HG02571 (cell line): ENCODE data around the gene AGMO.

Experiments used
- ATAC-seq: cut with Tn5 transposase; IDR thresholded peaks from one replicate; pipeline ENCODE4 v1.9.1; 2021; ENCODE audit warnings: mild to moderate bottlenecking, moderate library complexity; ENCODE audit not compliant: unreplicated experiment

The AGMO gene

GRCh38 chr7:15245831-15246230, 316.0 kb downstream of the AGMO start:
- no peak for ATAC-seq

GRCh38 chr7:15239801-15240200, 322.0 kb downstream of the AGMO start:
- ATAC-seq: no peak

DNA sequence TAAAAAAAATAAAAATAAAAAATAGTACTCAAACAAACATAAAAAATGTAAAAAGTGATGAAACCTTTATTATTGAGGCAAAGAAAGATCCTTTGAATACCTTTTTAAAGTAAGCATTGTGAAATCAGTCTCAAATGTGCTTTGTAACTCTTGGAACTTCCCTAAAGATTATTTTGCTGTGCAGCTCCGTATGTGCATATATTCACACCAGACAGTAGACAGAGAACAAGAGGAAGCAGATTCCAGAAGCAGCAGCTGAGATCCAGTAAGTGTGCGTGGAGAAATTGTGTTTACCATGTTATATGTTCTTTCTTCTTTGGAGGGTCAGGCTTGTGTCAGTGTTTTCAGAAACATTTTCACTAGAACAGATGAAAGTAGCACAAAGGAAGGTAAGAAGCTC, 324.9 kb downstream of the AGMO start:
- no peak for ATAC-seq

GRCh38 chr7:15234431-15234830, 327.4 kb downstream of the AGMO start:
- ATAC-seq: no peak

GRCh38 chr7:15228831-15229230, 333.0 kb downstream of the AGMO start:
- ATAC-seq: no peak

DNA sequence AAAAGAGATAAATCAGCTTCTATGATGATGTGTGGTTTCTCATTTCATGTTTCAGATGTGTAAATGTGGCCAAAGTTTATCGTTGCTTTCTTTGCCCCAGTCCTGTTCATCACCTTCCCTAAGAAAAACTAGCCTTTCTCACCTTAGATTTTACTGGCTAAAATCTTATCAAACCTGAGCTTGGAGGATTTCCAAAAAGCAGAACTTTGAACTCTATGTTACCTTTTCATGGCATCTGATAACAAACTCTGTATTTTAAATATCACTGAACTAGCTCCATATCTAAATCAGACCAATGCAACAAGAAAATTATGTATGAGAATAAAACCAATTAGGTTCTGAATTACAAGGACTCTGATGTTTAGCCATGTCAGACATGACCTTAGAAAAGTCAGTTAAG, 335.8 kb downstream of the AGMO start:
- no peak for ATAC-seq

DNA sequence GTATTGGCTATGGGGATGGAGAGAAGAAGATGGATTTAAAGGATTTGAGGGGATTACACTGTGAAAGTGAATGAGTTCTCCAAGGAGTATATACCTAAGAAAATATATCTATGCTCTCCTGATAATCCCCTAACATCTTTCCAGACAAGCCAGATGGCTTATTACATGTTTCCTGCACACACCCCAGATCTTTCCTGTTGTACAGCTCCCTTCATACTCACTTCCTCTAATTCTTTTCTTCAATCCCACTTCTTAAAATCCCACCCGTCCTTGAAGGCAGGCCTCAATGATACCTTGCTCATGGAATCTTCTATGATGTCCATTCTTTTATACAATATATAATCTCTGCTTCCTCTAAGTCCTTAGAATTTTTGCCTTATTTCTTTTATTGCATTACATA, 342.1 kb downstream of the AGMO start:
- no peak for ATAC-seq

DNA sequence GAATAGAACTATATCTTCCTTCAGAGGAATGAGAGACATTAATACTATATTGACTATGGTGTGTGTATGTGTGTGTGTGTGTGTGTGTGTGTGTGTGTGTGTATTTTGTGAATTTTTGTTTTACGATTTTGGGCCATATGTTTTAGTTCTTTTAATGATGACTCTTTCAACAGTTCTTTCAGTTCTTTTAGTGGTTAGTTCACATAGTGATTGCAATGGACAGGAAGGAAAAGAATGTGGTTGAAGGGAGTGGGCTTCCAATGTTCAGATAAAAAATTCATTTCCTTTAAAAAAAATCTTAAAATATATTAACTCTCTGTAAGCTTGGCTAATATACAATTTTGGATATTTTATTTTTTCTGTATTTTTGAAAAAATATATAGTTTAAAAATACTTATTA, 343.6 kb downstream of the AGMO start:
- ATAC-seq: no peak

GRCh38 chr7:15215616-15216015, 346.2 kb downstream of the AGMO start:
- ATAC-seq: no peak

DNA sequence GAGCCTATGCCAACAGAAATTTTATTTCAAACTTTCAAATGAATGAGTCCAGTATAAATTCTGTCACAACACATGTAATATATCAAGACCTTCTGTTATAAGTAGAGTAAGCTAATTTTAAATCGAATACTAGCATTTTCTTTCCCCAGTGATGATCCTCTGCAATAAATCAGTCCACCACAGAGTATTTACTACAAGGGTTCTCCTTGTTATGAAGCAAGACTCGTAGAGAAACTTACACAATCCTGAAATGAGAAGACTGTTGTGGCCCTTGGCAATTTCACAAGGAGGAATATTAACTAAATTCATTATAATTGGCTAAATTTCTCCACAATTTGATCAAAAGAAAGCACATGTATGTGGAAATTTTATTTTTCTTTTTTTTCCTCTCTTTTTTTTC, 346.8 kb downstream of the AGMO start:
- no peak for ATAC-seq

DNA sequence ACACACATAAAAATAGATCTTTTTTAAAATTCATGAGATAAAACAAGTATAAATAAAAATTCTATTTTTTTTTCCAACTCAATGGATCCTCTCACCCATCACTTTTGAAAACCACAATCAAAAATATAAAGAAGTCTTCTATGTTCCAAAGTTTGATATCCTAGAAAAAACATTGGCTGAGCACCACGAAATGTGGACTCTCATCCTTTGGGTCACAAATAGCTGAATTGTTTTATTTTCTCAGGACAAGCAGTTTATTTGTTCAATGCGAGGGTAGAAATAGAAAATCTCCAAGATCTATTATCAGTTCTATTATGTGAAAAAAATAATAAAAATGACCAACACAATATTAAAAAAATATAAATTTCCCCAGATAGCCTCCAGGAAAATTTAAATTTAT, 348.7 kb downstream of the AGMO start:
- no peak for ATAC-seq

DNA sequence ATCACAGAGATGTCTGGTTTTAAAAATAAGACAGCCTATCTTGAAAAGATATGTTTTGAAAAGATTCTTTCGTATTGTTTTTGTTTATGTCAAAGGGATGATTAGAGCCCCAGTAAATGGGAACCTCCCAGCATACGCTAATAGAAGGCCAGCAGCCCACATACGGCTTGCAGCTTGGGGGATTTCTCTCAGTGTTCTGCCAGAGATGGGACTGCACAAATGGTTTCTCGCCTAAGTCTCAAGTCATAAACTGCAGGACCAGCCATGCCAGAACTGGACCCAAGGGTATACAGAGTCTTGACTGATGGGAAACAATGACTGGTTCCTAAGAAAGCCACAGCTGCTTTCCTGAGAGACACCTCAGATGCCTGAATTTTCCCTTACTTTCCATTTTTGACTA, 352.4 kb downstream of the AGMO start:
- no peak for ATAC-seq

DNA sequence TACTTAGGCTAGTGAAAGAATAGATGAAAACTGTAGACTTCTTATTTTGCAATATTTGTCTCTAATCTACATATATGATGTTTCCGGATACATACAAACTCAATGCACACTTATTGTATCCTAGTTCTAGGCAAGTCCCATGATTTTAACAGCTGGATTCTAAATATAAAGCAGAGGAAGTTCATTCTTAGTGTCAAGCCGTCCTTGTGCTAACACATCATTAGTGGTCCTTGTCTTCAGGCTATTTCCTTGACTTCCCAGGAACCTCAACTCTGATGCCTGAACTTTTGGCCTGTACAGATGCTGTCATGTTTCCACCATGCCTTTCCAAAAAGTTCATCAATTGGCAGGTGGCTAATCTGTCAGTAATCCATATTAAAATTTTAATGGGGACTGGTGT, 357.4 kb downstream of the AGMO start:
- ATAC-seq: no peak

DNA sequence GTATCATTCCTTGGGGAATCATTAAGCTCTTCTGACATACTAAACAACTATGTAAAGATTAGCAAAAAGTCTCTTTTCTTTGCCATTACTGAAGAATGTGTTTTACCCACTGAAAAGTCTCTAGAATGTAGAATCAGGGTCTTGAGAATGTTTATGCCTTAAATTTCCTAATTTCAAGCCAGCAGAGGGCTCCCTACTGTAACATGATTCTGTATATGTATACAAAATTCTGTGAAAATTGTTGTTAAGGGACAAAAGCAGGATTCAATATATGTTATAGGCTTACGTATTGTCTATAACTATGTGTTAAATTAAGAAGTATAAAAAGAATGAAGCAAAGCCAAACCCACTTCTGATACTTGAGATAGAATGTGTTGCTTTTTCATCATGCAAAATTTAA, 362.3 kb downstream of the AGMO start:
- no peak for ATAC-seq

GRCh38 chr7:15197042-15197977, 364.5 kb downstream of the AGMO start:
- no peak for ATAC-seq

GRCh38 chr7:15178065-15178464, 383.8 kb downstream of the AGMO start:
- no peak for ATAC-seq

- no peak for ATAC-seq
Observed at GRCh38 chr7:15176089-15176488, 385.7 kb downstream of the AGMO start.

- no peak for ATAC-seq
Observed at GRCh38 chr7:15175152-15175551, 386.7 kb downstream of the AGMO start.

DNA sequence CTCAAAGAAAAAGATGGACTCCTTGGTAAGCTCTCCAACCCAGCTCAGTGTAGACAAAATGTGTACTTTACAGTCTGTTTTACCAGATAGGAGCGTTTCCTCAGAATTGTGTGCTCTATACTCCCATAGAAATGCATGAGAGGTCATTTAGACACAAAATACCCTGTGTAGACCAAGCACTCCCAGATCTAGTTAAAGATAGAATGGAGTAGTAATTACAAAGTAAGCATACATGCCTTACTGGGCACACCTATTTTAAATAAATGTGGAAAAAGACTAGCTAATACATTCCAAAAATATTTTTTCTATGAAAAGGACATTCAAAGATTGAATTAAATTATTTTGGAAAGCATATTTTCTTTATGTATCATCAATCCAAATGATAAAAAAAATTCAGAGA, 387.3 kb downstream of the AGMO start:
- ATAC-seq: no peak

- ATAC-seq: no peak
Observed at GRCh38 chr7:15168489-15168888, 393.3 kb downstream of the AGMO start.

- ATAC-seq: no peak
Observed at GRCh38 chr7:15167912-15168311, 393.9 kb downstream of the AGMO start.

DNA sequence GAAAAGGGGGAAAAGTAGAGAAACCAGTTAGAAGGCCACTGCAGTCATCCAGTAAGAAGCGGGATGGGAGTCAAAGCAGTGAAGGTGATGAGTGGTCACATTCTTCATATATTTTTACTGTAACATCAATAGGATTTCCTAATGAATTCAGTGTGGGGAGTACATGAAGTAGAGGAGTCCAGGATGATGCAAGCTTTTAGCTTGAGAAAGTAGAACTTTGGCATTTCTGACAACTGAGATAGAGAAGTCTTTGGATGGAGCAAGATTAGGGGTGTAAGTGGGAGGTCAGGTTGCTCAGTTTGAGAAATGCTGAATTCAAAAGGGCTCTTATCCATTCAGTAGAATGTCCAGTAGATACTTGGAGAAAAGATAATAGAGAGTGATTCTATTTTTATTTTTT, 395.2 kb downstream of the AGMO start:
- no peak for ATAC-seq

GRCh38 chr7:15159261-15159660, 402.6 kb downstream of the AGMO start:
- ATAC-seq: no peak
